Measurements from ENCODE around the gene NCOA7. TPM values are rescaled to one million over a fixed set of nuclear protein-coding genes. Genes with fewer than 3 reads are reported as not detected.
A peak's percentile ranks its signal among the peaks of the same experiment; 100 is the strongest.

NCOA7 gene
- total and polyA plus RNA-seq, 8 donors: 1.2 to 131 (median 21.8) TPM

- TF ChIP-seq EP300 (IDR thresholded peaks at IDR 0.05) (no peak), POLR2A (IDR thresholded peaks at IDR 0.05) (no peak), CTCF (IDR thresholded peaks at IDR 0.05) (peak in 2 of 7 experiments; percentile 24 to 42)
- DNase-seq: peak; percentile 37 to 75
- Histone ChIP-seq H3K4me1 (peaks cover 12 to 35% (median 20%) of the 10 kb centered on the region in 4 donors), H3K4me3 (no peak overlapping the region), H3K9me3 (no peaks in the 10 kb centered on the region), H3K36me3 (no peaks in the 10 kb centered on the region), H3K27me3 (no peaks in the 10 kb centered on the region), H3K27ac (no peak overlapping the region)
- WGBS, 5 donors: 8 to 27% (median 17%) methylated on average over 2 of the region's 2 CpGs
- intact Hi-C loops (cut with DNase I; ENCODE audit: low total_unique reads): loop anchor here (10.0 kb wide), 1 partner anchor 187 kb away; no protein-coding TSS in a partner anchor
Measured at GRCh38 chr6:125787791-125788190, 3.0 kb upstream of the NCOA7 start.

GRCh38 chr6:125789167-125789566 lies 1.6 kb upstream of the NCOA7 start:
- 61 to 74% (median 64%) methylated on average over 1 of the region's 1 CpG for WGBS, 5 donors
- H3K27ac ChIP-seq: peak overlapping the region in 4 of 5 donors; percentile 96 to 98 (median 97)
- no peak for TF ChIP-seq CTCF (IDR thresholded peaks at IDR 0.05)
- no peak for TF ChIP-seq POLR2A (IDR thresholded peaks at IDR 0.05)
- no peak for TF ChIP-seq EP300 (IDR thresholded peaks at IDR 0.05)
- no peak for TF ChIP-seq POLR2AphosphoS5 (IDR thresholded peaks at IDR 0.05)
- peaks cover 13 to 49% (median 27%) of the 10 kb centered on the region in 4 donors for H3K4me1 ChIP-seq
- no peak overlapping the region for H3K4me3 ChIP-seq
- intact Hi-C loops (cut with DNase I; ENCODE audit: low total_unique reads): loop anchor here (10.0 kb wide), 1 partner anchor 186 kb away; no protein-coding TSS in a partner anchor
- H3K9me3 ChIP-seq: no peaks in the 10 kb centered on the region
- H3K36me3 ChIP-seq: no peaks in the 10 kb centered on the region
- H3K27me3 ChIP-seq: no peaks in the 10 kb centered on the region
- DNase-seq: no peak

GRCh38 chr6:125789576-125790357 lies 993 bp upstream of the NCOA7 start:
- Histone ChIP-seq H3K4me3 (peak overlapping the region; percentile 81 to 97 (median 88)), H3K4me1 (peaks cover 16 to 55% (median 28%) of the 10 kb centered on the region in 4 donors), H3K27me3 (no peaks in the 10 kb centered on the region), H3K9me3 (no peaks in the 10 kb centered on the region), H3K36me3 (no peaks in the 10 kb centered on the region), H3K27ac (peak overlapping the region; percentile 92 to 98 (median 96))
- 6 to 13% (median 11%) methylated on average over 19 of the region's 19 CpGs for WGBS, 5 donors
- peak; percentile 41 to 76 for DNase-seq
- intact Hi-C loops (cut with DNase I; ENCODE audit: low total_unique reads): loop anchor here (10.0 kb wide), 1 partner anchor 185 kb away; no protein-coding TSS in a partner anchor
- peak in 1 of 7 experiments; percentile 12 for TF ChIP-seq CTCF (IDR thresholded peaks at IDR 0.05)
- no peak for TF ChIP-seq POLR2A (IDR thresholded peaks at IDR 0.05)

- intact Hi-C loops (cut with DNase I; ENCODE audit: low total_unique reads): no loop called here
- Histone ChIP-seq H3K36me3 (no peaks in the 10 kb centered on the region), H3K4me1 (peaks cover 17 to 69% (median 35%) of the 10 kb centered on the region in 4 donors), H3K27ac (peak overlapping the region; percentile 92 to 98 (median 96)), H3K4me3 (peak overlapping the region; percentile 81 to 97 (median 88)), H3K9me3 (no peaks in the 10 kb centered on the region), H3K27me3 (no peaks in the 10 kb centered on the region)
- 0 to 1% (median 0%) methylated on average over 12 to 28 of the region's 28 CpGs for WGBS, 5 donors
- TF ChIP-seq POLR2A (IDR thresholded peaks at IDR 0.05): no peak
- TF ChIP-seq CTCF (IDR thresholded peaks at IDR 0.05): peak in 5 of 7 experiments; percentile 30 to 55 (median 40)
- TF ChIP-seq EP300 (IDR thresholded peaks at IDR 0.05): no peak
- TF ChIP-seq POLR2AphosphoS5 (IDR thresholded peaks at IDR 0.05): peak in 1 of 3 donors; percentile 6
- DNase-seq: peak; percentile 48 to 88
Measured at GRCh38 chr6:125791151-125791819, 525 bp downstream of the NCOA7 start.

Data from stomach (tissue), 9 donors.